ENCODE measurements around the gene CDC14B.

CDC14B gene

DNA sequence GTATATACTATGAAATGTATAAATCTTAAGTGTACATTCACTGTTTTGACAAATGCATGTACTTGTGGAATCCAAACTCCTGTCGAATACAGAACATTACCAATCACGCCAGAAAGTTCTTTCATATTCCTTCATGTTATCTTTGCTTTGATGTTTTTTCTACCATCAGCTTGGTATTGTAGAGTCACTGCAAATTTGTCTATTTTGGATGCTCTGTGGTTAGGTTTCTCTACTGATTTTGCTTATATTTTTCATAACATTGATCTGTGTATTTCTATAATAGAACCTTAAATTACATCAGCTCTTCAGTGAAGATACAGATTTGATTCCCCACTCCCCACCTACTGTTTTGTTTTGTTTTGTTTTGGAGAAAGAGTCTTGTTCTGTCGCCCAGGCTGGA lies 138.9 kb downstream of the CDC14B start:
- DNase-seq, result no peak

DNA sequence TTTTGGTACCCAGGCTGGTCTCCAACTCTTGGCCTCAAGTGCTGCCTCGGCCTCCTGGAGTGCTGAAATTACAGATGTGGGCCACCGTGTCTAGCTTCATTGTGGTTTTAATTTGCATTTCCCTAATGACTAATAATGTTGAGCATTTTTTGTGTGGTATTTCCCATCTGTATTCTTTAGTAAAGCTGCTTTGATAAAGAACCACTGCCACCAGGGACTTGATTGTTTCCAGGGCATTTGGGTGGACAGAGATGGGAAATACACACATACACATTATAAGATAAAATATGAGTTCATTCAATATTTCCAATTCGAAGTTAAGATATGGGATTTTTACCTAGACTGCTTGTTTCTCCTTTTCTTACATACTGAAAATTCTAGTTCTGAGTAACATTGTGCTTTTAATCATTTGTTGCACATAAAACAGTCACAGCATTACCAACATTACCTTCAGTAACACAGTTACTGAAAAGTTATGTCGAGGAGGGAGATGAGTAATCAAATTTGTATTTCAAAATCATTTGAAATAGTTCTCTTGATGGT lies 140.7 kb downstream of the CDC14B start:
- DNase-seq, result no peak

DNA sequence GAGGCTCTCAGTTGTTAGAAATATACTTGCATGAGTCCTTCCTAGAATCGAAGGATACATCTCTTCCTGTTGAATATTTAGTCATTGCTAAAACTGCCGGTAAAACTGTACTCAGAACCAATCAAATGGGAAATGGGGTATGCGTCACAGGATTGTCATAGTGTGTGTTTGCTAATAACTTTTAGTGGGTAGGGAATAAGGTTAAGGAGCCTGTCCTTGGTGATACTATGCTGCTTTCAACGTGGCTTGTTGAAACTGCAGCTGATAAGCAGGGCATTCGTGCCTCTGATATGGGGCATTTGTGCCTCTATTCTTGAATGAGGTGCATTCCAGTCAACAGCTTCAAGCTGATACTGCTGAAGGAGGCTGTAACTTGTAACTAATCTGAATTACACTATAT lies 143.1 kb downstream of the CDC14B start:
- DNase-seq, result no peak

DNA sequence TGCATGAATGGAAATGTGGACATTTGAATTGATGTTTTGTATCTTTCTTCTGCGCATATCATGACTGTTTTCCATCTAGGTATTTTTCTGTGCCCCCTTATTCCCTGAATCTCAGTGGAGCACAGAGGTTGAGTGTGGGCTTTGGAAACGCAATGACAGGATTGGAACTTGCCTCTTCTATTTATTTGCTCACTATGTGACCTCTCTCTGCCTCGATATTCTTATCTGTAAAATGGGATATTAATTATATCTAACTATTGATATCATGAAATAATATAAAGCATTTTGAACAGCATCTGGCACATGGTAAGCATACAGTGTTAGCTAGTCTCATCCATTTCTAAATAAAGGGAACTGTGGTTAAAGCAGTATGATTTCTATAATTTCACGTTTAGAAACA lies 143.6 kb downstream of the CDC14B start:
- no peak for DNase-seq

DNA sequence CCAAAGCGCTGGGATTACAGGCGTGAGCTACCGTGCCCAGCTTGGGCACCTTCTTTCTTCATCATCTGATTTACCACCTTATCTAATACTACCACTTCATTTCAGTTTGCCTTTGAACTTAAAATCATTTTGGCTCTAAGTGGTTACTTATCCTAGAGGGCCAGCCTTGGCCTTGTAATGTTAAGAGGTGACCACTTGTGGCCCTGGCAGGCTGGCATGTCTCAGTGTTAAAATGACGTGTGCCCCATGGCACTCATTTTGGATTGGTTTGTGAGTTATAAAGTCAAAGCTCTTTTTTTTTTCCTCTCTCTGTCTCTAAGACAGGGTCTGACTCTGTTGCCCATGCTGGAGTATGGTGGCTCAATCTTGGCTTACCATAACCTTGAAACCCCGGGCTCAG lies 151.9 kb downstream of the CDC14B start:
- no peak for DNase-seq

DNA sequence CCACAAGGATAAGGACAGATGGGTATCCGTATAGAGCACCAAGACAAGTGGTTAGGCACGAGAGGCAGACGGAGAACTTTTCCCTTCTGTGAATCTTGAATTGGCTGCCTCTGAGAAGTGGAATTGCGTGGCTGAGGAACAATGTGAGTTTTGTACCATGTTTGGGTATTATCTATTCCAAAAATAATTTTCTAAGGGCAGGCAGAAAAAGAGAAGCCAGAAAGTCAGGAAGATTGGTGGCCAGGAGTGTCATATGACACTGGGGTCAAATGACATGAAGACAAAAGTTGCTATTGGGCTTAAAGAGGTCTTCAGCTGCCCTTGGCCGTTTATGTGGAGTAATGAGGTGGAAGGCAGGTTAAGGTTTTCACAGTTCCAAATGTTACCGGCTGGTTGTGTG lies 155.2 kb downstream of the CDC14B start:
- no peak for DNase-seq

DNA sequence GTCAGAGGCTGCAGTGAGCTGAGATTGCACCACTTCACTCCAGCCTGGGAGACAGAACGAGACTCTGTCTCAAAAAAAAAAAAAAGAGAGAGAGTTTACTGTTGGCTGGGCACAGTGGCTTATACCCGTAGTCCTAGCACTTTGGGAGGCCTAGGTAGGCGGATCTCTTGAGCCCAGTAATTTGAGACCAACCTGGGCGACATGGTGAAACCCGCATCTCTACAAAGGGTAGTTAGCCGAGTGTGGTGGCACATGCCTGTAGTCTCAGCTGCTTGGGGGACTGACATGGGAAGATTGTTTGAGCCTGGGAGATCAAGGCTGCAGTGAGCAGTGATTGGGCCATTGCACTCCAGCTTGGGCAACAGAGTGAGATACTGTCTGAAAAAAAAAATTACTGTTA lies 157.1 kb downstream of the CDC14B start:
- no peak for DNase-seq

DNA sequence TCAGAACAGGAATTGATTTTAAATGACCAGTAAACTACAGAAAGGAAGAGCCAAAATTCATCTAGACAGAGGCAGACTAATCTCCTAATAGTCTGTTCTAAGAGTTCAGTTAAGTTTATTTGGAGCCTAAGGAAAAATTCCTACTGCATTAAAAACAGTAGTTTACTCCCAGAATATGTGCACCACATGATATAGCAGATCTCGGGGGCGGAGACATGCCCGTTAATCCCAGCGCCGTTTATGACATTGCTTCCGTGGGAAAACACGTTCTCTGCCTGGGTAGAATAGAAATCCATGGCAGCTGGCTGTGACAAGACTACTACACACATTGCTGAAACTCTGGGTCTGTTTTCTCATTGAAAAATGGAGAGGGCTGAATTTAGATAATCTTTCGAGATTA lies 158.3 kb downstream of the CDC14B start:
- no peak for DNase-seq

DNA sequence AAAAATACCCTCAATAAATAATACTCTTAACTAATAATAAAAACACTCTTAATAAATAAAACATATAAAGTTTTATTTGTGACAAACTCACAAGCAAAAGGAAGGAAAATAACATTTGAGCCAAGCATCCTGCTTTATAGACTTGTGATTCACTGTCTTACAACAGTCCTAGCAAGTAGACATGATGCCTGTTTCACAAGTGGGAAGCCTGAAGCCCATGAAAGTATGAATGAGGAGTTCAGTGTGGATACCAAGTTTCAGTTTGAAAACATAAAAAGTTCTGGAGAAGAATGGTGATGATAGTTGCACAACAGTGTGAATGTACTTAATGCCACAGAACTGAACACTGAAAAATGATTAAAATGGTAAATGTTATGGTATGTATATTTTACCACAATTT lies 158.8 kb downstream of the CDC14B start:
- no peak for DNase-seq

DNA sequence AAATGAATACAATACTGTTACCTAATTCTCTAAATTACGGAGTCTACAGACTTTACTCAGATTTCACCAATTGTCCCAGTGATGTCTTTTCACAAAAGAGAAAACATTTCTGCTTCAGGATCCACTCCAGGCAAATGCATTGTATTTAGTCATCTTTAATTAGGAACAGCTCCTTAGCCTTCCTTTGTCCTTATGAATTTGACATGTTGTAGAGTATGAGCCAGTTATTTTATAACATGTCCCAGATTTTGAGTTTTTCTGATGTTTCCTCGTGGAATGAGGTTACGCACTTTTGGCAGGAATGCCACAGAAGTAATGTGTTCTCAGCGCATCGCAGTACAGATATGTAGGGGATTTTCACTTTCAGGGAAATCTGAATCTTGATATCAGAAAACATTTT lies 159.2 kb downstream of the CDC14B start:
- no peak for DNase-seq

DNA sequence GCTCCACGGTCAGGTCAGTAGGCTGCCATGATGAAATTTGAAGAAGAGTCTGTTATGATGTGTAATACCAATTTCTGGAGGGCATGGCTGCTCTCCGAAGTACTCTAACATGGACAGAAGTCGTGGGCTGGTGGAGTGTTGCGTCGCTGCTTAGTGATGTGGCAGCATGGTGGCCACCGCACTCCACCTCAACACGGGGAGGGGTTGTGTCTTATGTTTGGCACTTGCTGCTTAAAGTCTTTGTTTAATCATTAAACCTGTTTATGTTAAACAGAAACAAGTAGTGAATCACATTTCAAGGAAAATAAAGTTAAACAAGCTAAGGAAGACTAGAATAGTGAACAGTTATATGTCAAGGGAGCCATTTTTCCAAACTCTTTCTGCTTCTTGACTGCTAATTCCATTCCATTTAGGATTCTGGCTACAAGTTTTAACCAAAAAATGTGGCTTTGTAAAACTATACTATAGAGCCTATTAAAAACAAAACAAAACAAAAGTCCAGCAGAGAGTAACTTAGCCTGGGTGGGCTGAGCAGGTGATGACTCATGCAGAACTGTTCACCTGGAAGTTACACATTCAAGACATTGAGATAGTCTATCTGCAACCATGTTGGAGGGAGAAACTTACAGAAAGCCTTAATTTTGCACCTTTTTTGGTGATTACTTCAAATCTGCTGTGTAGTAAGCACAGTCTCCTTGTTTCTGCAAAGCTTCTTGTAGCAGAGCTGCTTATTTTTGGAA lies 160.2 kb downstream of the CDC14B start:
- no peak for DNase-seq

DNA sequence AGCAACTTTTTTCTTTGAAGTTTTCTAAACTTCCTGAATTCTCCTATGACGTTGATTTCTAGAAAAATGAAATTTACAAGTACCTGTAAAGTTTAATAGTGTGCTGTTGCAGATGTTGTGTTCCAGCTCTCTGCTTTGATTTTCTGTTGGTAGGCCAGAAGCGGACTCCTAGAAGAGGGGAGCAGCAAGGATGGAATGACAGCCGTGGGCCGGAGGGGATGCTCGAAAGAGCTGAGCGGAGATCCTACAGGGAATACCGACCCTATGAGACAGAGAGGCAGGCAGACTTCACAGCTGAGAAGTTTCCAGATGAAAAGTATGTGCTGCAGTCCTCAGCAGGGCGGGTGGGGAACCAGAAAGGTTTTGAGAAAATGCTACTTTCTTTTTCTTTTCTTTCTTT lies 161.4 kb downstream of the CDC14B start:
- DNase-seq, result no peak

DNA sequence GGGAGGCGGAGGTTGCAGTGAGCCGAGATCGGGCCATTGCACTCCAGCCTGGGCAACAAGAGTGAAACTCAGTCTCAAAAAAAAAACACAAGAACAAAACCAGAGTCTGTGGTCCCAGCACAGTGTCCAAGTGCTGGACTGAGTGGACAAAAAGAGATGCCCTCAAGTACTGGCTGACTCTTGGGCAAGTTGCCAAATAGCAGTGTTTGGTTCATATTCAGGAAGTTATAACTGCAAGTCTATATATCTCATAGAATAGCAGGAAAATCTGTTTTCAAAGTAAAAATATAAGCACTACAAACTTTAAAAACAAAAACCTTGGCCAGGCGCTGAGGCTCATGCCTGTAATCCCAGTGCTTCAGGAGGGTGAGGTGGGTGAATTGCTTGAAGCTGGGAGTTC lies 162.4 kb downstream of the CDC14B start:
- DNase-seq, result no peak

DNA sequence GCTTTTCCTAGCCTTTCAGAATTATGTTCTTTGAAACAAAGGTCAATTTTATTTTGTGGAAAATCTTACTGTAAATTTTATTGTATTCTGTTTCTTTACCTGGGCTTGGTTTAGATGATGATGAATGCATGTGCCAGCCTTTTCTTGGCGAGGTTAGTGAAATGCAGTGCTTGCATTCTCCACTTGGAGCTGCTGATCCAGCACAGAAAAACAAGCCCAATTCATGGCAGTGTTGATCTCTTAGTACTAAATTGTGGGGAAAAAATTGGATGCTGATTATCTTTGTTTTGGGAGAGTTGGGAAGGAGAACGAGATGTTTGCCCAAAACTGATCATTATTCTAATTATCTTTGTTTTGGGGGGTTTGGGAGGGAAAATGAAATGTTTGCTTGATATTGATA lies 166.0 kb downstream of the CDC14B start:
- DNase-seq, result no peak

DNA sequence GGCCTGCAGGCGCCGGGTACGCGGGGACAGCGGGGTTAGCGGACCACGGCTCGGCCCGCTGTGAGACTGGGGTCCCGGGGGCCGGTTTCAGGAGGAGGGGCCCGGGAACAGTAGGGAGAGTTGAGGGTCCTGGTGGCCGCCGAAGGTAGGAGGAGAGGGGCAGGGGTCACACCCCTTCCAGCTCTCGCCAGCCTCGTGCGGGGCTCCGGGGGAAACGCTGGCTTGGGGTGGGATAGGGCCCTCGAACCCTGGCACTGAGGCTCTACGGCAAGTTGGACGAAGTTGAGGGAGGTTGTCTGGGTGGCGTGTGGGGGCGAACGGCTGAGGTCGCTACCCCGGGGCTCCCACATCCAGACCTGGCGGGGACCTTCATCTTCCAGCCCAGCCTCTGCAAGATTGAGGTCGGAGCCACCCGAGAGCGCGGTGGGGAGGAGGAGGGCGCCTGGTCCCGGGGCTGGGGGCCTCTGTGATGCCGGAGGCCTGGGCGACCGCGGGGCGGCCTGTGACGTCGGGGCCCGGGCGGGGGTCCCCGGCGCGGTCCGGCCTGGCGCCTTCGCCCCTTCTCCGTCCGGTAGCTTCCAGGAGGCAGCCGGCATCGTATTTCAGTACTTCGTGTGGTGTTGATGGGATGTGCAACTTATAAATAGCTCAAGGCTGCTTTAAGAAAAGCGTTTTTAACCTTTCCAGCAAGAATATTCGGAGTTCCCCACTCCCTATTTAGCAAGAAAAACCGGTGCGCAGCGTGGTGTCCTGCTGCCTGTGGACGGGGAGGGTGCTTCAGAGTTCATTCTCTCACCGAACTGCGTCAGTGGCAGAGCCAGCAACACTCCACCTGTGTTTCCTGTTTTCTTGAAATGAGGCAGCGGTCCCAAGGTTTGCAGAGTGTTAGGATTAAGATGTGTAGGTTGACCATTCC lies 168.8 kb downstream of the CDC14B start:
- no peak for DNase-seq
